GM12801 (cell line): ENCODE measurements around the gene SPTBN1.

Source experiments
- CTCF ChIP-seq: IDR thresholded peaks from one replicate; pipeline ENCODE4 v1.5.1; 2011; ENCODE audit warnings: control low read depth; ENCODE audit not compliant: insufficient read length; ENCODE audit errors: extremely low read depth

The SPTBN1 gene

GRCh38 chr2:54461261-54461660, 5.1 kb downstream of the SPTBN1 start:
- no peak for TF ChIP-seq CTCF

- TF ChIP-seq CTCF = no peak
Measured at GRCh38 chr2:54464341-54464740, 8.2 kb downstream of the SPTBN1 start.

GRCh38 chr2:54465143-54465542, 9.0 kb downstream of the SPTBN1 start:
- TF ChIP-seq CTCF = no peak

DNA sequence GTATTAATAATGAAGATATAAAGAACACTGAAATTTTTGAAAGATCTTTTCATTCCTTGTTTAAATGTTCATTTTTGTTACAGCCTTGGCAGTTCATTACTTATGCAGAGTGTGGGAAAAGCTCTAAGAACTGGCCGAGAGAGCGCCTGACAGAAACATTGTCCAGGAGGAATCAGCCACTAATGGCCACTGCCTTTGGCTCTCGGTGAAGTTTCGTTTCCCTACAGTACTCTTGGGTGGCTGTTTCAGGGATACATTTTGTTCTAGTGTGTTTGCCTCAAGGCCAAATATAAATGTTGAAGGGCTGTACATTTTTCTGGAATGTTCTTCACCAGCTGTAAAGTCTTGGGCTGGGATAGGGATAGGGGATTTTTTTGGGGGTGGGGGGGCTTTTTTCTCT, 10.7 kb downstream of the SPTBN1 start:
- TF ChIP-seq CTCF = no peak

- TF ChIP-seq CTCF = no peak
Measured at GRCh38 chr2:54468673-54469072, 12.5 kb downstream of the SPTBN1 start.

GRCh38 chr2:54469484-54470053, 13.4 kb downstream of the SPTBN1 start:
- TF ChIP-seq CTCF = no peak

- TF ChIP-seq CTCF = no peak
Measured at GRCh38 chr2:54470266-54470938, 14.3 kb downstream of the SPTBN1 start.
